HG03135 (cell line): ENCODE results near the gene TMC4.

Experiments
- ATAC-seq: cut with Tn5 transposase; IDR thresholded peaks from one replicate; pipeline ENCODE4 v1.9.1; 2021; ENCODE audit warnings: mild to moderate bottlenecking, moderate library complexity; ENCODE audit not compliant: unreplicated experiment

The TMC4 gene

DNA sequence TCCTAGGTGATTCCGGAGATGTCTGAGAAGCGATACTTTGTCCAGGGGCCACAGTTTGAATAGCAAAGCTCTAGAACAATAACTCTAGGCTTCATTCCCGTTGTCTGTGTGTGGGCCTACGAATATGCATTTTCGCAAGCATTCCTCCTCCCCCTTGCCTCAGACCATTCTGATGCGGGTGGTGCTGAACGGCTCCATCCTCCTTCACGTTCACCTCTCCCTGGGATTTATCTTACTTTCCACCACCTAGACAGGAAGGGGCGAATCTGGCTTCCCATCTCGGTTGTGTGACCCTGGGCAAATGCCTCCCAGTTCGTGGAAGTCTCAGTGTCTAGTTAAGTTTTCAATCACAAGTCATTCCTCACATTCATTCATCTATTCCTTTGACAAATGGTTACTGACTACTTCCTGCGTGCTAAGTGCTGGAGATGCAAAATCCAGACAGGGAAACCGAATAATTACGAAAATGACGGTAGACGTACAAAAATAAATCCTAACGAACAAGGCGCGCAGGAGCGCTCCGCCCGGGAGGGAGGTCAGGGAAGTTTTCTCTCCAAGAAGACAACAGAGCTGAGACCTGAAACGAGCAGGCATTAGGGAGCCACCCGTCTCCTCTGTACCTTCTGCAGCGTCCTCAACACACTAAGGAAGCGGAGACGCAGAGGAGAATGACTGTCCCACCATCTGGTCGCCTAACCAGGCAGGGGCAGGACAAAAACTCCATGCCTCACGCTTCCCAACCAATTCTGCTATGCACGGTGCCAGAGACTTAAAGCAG, 36.7 kb downstream of the TMC4 start:
- ATAC-seq: no peak

DNA sequence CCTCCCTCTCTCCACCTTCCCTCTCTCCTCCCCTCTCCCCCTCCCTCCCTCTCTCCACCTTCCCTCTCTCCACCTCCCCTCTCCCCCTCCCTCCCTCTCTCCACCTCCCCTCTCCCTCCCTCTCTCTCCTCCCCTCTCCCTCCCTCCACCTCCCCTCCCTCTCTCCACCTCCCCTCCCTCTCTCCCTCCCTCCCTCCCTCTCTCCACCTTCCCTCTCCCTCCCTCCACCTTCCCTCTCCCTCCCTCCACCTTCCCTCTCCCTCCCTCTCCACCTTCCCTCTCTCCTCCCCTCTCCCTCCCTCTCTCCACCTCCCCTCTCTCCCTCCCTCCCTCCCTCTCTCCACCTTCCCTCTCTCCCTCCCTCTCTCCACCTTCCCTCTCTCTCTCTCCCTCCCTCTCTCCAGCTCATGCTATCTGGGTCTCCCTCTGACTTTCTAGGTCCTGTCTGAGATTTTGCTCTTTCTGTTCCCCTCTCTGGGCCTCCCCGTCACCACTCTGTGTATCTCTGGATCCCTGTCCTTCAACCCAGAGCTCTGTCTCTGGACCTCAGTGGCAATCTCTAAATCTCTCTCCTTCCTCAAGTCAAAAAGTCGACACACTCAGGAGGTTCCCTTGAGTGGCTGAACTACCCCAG, 38.9 kb downstream of the TMC4 start:
- ATAC-seq: no peak

DNA sequence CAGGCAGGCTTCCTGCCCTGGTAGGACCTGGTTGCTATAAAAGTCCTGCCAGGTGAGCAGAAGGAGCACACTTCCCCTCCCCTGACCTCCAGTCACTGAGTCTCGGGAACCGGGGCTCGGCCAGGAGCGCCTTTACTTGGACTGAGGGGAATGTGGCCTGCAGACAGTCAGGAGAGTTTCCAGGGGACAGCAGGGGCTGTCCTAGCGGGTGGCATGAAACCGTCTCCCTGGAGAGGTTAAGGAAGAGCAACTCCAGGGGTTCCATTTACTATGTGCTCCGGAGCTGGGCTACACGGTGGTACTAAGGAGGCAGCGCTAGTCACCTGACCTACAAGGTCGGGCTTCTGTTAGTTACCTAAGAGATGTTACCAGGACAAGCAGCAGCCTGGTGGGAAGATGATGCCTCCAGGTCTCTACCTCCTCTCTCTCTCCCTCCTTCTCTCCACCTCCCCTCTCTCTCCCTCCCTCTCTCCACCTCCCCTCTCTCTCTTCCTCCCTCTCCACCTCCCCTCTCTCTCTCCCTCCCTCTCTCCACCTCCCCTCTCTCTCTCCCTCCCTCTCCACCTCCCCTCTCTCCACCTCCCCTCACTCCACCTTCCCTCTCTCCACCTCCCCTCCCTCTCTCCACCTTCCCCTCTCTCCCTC, 39.5 kb downstream of the TMC4 start:
- ATAC-seq: no peak

DNA sequence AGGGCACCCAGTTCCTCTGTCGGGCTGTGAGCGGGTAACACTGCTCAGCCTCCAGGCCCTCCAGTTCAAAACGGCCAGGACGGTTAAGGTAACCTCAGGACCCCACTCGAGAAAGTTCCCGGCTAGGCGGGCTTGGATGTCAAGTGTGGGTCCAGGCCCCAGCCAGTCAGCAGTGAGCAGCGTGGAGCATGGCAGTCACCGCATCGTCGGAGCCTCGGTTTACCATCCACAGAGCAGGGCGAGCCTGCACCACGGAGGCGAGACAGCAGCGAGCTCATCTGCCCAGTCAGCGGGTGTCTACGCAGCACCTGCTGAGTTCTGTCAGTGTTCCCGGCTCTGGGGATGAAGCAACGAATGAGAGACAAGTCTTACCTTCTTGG, 43.4 kb downstream of the TMC4 start:
- no peak for ATAC-seq

DNA sequence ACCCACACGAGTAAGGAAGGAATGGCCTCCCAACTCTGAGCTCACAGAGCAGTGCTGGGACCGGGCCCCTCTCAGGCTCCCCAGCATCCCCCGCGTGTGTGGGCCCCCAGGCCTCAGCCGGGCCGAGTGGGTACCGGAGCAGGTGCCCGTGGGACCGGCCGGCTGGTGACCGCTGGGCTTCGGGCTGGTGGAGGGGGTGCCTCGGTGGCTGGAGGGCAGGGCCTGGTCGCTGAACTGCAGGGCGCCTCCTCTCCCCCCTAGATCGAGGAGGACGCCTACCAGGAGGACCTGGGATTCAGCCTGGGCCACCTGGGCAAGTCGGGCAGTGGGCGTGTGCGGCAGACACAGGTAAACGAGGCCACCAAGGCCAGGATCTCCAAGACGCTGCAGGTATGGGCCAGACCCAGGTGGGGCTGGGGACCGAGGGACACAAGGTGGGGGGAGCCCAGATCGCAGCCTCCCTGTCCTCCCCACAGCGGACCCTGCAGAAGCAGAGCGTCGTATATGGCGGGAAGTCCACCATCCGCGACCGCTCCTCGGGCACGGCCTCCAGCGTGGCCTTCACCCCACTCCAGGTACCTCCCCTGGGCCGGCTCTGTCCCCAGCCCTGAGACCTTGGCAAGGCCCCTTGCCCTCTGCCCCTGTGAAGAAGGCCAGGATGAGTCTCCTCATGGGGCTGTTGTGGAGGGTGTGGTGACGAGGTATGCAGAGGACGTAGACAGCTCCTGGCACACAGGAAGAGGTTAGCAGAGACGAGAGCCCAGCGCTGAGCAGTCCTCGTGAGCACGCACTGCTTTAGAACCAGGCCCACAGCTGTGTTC, 44.0 kb downstream of the TMC4 start:
- ATAC-seq: no peak

DNA sequence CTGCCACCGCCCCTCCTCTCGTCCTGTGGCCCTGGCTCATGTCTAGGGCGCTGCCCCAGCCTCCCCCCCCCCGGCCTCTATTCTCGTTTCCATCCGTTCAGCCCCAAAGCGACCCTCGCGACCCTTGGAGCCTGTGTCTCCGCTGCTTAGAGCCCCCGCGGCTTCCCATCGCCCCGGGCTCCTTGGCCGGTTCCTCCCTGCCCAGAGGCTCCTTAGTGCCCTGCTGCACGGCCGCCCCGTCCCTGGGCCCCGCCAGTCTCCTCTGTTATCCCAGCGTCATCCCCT, 44.6 kb downstream of the TMC4 start:
- ATAC-seq: no peak

DNA sequence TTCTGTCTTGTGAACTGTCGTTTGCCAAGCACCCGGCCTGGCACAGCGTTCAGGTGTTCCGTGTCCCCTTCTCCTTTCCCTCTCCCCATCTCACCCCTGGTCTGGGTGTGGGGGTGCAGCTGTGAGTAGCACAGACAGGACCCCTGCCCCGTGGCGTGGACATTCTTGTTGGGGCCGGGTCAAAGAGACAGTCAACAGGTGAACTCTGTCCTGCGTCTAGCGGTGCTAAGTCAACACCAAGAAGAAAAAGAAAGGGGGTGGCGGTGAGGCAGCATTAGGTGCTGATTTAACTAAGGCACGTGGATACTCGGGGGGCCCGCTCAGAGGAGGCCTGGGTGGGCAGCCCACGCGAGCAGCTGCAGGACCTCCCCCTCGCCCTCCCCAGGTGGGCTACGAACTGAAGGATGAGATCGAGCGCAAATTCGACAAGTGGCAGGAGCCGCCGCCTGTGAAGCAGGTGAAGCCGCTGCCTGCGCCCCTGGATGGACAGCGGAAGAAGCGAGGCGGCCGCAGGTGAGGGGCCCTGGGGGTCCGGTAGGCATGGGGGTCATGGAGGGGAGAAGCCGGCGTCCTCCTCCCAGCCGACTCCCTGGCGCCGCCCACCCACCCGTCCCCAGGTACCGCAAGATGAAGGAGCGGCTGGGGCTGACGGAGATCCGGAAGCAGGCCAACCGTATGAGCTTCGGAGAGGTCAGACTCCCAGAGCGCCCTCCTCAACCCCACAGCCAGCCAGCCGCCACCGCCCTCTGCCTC, 45.1 kb downstream of the TMC4 start:
- ATAC-seq: no peak

DNA sequence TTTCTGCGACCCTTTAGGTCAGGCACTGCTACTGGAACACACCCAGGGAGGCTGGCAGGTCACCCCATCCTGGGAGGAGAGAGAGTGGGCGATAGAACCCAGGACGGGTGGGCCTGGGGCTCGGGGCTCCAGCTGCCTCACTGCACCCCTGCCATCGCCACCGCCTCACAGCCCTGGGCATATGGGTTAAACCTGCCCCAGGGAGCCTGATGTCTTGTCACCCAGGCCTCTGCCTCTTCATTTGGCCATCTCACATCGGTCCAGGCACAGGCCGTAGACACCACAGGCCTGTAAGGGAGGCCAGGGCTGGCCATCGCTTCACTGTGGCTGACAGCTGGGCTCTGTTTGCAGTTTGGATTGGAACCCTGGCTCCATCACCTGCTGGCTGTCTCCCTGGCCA, 47.2 kb downstream of the TMC4 start:
- no peak for ATAC-seq

DNA sequence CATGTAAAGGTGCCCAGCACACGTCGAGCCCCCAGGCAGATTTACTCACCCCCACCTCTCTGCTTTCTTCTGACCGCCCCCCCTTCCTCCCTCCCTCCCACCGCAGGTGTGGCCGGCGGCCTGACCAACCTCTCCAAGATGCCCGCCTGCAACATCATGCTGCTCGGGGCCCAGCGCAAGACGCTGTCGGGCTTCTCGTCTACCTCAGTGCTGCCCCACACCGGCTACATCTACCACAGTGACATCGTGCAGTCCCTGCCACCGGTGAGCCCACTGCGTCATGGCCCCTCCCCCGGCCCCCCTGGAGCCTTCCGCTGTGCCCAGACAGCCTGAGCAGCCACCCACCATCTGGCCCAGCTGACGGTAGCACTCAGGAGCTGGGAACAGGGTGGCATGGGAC, 48.6 kb downstream of the TMC4 start:
- no peak for ATAC-seq

DNA sequence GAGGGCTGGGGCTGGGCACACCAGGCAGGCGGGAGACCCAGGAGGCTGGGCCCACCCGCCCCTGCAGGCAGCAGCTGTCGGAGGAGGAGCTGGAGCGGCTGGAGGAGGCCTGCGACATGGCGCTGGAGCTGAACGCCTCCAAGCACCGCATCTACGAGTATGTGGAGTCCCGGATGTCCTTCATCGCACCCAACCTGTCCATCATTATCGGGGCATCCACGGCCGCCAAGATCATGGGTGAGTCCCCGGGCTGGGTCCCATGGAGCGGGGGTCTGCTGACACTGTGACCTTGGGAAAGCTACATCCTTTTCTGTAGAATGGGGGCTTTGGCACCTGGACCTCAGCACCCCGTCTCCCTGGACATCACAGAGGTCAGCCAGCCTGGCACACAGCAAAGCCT, 49.3 kb downstream of the TMC4 start:
- ATAC-seq: no peak

DNA sequence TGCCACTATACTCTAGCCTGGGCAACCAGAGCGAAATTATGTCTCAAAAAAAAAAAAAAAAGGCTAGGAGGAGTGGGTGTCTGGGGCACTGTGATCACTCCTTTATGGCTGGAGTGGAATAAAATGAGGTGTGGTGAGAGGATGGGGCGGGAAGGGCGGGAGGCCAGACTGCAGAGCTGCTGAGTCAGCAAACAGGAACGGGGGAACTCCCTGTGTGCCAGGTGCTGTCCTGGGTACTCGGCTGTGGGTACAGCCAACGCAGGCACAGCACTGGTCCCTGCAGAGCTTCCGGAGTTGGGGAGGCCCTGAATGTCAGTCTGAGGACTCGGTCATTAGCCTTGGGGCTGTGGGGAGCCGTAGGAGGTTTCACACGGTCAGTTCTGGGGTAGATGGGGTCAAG, 51.7 kb downstream of the TMC4 start:
- no peak for ATAC-seq

DNA sequence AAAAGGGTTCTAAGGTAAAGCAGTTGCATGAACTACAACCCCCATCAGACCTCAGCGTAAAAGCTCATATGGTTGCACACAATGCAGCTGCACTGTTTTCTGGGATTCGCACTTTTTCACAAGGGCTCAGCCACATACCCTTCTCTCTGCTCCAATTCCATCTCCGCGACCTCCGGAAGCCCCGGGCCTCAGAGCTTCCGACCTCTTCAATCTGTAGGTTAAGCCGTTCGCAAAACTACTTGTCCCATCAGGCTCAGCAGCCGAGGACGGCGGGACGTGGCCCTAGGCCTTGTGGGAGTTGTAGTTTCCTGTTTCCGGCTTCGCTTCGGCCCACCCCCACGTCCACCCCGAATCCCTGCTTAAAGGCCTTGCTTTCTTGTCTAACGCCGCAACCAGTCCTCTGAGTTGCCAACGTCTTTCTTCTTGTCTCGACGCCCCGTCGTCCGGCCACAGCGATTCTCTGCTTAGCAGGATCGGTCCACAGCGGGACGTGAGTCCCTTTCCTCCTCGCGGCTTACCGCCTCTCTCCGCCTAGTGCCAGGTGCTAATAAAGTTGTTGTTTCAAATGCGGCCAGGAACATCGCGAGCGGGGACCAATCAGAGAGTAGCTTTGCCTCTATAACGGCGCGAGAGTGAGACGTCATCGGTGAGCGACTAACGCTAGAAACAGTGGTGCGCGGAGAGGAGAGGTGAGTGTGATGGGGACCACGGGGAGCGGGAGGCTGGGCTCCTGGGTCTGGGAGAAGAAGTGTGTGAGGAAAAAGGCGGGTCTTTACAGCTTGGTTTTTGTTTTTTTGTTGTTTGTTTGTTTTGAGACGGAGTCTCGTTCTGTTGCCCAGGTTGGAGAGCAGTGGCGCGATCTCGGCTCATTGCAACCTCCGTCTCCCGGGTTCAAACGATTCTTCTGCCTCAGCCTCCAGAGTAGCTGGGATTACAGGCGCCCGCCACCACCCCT, 57.6 kb downstream of the TMC4 start, which contains the start of the genes PRPF31 and TFPT:
Gene PRPF31 (plus strand): TSS at position 646 of the 955 bp plus-strand sequence. CDS start 2,525 bp downstream, outside the sequence.
Gene TFPT (minus strand): TSS at position 549 of the 955 bp plus-strand sequence. CDS start 388 bp downstream, at position 161.
- peak; percentile 81 for ATAC-seq

DNA sequence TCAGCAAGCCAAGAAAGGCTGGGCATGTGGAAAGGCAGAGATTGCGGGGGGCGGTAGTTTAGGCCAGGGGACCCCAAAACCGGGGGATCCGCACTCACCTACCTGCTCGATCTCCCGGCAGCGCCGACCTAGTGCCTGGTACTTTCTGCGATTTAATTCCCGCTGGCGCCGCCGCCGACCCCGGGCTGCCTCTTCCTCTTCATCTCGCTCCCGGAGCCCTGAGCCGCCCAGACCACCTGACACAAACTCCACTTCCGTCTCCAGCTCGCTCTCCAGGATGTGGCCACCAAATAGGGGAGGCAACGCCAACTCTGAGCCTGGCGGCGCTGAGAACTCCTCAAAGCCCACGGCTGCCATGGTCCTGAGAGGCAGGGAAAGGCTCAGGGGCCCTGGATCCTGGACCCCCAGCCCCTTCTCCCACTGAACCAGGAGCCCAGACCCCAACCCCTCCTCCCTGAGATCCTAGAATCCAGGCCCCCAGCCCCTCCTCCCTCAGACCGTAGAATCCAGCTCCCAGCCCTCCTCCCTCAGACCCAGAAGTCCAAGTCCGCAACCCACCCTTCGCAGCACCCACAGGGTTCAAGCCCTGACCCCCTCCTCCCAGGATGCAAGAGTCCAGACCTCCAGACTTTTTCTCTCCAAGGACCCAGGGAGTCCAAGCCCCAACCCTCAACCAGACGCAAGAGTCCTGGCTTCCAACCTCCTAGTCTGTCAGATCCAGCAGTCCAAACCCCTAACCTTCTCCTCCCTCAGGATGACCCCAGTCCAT, 58.4 kb downstream of the TMC4 start:
- no peak for ATAC-seq
